GM18868 (cell line): ENCODE data around the gene SLC25A10.
"Not testable (repeated sequence)": the region's sequence is repeated elsewhere in the genome, so short reads cannot be mapped to it uniquely, and the experiment has no call there.

Experiments
- ATAC-seq: cut with Tn5 transposase; IDR thresholded peaks from one replicate; pipeline ENCODE4 v1.9.1; 2021; ENCODE audit warnings: mild to moderate bottlenecking, moderate library complexity; ENCODE audit not compliant: unreplicated experiment

SLC25A10 gene

GRCh38 chr17:81711814-81712467 lies at the start of gene SLC25A10:
Gene SLC25A10, plus strand, starts transcription at chr17:81712284. Its CDS starts 143 bp downstream, at chr17:81712427.
- ATAC-seq: peak; percentile 59

GRCh38 chr17:81664051-81664470 lies 48.0 kb upstream of the SLC25A10 start:
- ATAC-seq: no peak

- ATAC-seq: no peak
Measured at GRCh38 chr17:81665205-81666091, 46.6 kb upstream of the SLC25A10 start.

GRCh38 chr17:81666092-81666341 lies 46.1 kb upstream of the SLC25A10 start:
- no peak for ATAC-seq

- ATAC-seq: peak; percentile 96
Measured at GRCh38 chr17:81666342-81667191, 45.5 kb upstream of the SLC25A10 start, which contains the start of the genes CCDC137 and OXLD1. Gene CCDC137, plus strand, starts transcription at chr17:81666737. Its CDS starts 30 bp downstream, at chr17:81666767. Gene OXLD1, minus strand, starts transcription at chr17:81666605. Its CDS starts 28 bp downstream, at chr17:81666577.

- no peak for ATAC-seq
Measured at GRCh38 chr17:81667754-81668153, 44.3 kb upstream of the SLC25A10 start.

- ATAC-seq: no peak
Measured at GRCh38 chr17:81672504-81672903, 39.6 kb upstream of the SLC25A10 start.

- no peak for ATAC-seq
Measured at GRCh38 chr17:81672954-81673353, 39.1 kb upstream of the SLC25A10 start.

GRCh38 chr17:81673561-81674258 lies 38.4 kb upstream of the SLC25A10 start:
- ATAC-seq: no peak

GRCh38 chr17:81675515-81676221 lies 36.4 kb upstream of the SLC25A10 start:
- ATAC-seq: not testable (repeated sequence)

GRCh38 chr17:81676906-81677305 lies 35.2 kb upstream of the SLC25A10 start:
- ATAC-seq: no peak

- ATAC-seq: no peak
Measured at GRCh38 chr17:81680150-81680549, 31.9 kb upstream of the SLC25A10 start.

GRCh38 chr17:81681672-81682071 lies 30.4 kb upstream of the SLC25A10 start:
- ATAC-seq: no peak

- ATAC-seq: no peak
Measured at GRCh38 chr17:81682565-81683207, 29.4 kb upstream of the SLC25A10 start.

- peak; percentile 5 for ATAC-seq
Measured at GRCh38 chr17:81683208-81683583, 28.9 kb upstream of the SLC25A10 start.

- peak; percentile 94 for ATAC-seq
Measured at GRCh38 chr17:81683584-81684441, 28.3 kb upstream of the SLC25A10 start, which contains the start of the genes ARL16 and HGS. Gene ARL16, minus strand, starts transcription at chr17:81683797. Its CDS starts 44 bp downstream, at chr17:81683753. Gene HGS, plus strand, starts transcription at chr17:81684011. Its CDS starts 56 bp downstream, at chr17:81684067.

GRCh38 chr17:81684442-81684911 lies 27.6 kb upstream of the SLC25A10 start:
- no peak for ATAC-seq

- no peak for ATAC-seq
Measured at GRCh38 chr17:81685108-81685507, 27.0 kb upstream of the SLC25A10 start.
